Tibial nerve (tissue), 4 donors: ENCODE results near the gene COL4A1. TPM values are rescaled to one million over a fixed set of nuclear protein-coding genes. Genes with fewer than 3 reads are reported as not detected.

Experiments
- DNase-seq, 2 donors: peaks; one replicate each; pipeline ENCODE4 v3.0.0-alpha.2; 2019; ENCODE audit warnings: low spot score in 2 of 2
- H3K27ac ChIP-seq, 4 donors: fragments of 200-600 bp; sonication (generic) in 3 of 4; one replicate each; pipeline ENCODE4 v1.5.1; 2017 to 2019; ENCODE audit warnings: mild to moderate bottlenecking in 1 of 4
- H3K27me3 ChIP-seq, 2 donors: fragments of 200-600 bp; sonication (generic) in 1 of 2; one replicate each; pipeline versions ENCODE4 v1.5.1 to v1.6.0; 2017 to 2019
- H3K36me3 ChIP-seq, 3 donors: fragments of 200-600 bp; sonication (generic); one replicate each; pipeline ENCODE4 v1.5.1; 2018 to 2019
- H3K4me1 ChIP-seq, 4 donors: fragments of 200-600 bp; sonication (generic) in 3 of 4; one replicate each; pipeline ENCODE4 v1.5.1; 2017 to 2019
- H3K4me3 ChIP-seq, 4 donors: fragments of 200-600 bp; sonication (generic) in 3 of 4; one replicate each; pipeline ENCODE4 v1.5.1; 2017 to 2019; ENCODE audit warnings: mild to moderate bottlenecking in 1 of 4, moderate library complexity in 1 of 4
- H3K9me3 ChIP-seq, 4 donors: fragments of 200-600 bp; sonication (generic) in 3 of 4; one replicate each; pipeline ENCODE4 v1.5.1; 2017 to 2019
- CTCF ChIP-seq, 5 experiments: fragments of 200-600 bp in 3 of 5; fragments of 450-650 bp in 2 of 5; sonication (generic) in 3 of 5; IDR thresholded peaks; one replicate each; pipeline ENCODE4 v1.5.1; 2016 to 2019; ENCODE audit warnings: antibody characterized with exemption in 5 of 5, mild to moderate bottlenecking in 3 of 5, moderate library complexity in 2 of 5
- EP300 ChIP-seq, 2 donors: sonication (generic); formaldehyde crosslinking; IDR thresholded peaks; one replicate each; pipeline ENCODE4 v1.6.1; 2017; ENCODE audit warnings: antibody characterized with exemption in 2 of 2, mild to moderate bottlenecking in 1 of 2
- POLR2A ChIP-seq, 2 donors: fragments of 450-650 bp; IDR thresholded peaks; one replicate each; pipeline ENCODE4 v1.6.1; 2017; ENCODE audit warnings: antibody characterized with exemption in 2 of 2, mild to moderate bottlenecking in 2 of 2, moderate library complexity in 2 of 2
- WGBS, 2 donors: methylation state at CpG; one replicate each; pipeline ENCODE4 v1.1.5; 2018; 5-methylcytosine and 5-hydroxymethylcytosine counted together
- total RNA-seq, 4 donors: library from RNA; depleted of rRNA; stranded (reverse); fragments of >200 nt; gene quantifications; one replicate each; pipeline ENCODE4 v1.1.0, GENCODE V29; 2016

The COL4A1 gene
- total RNA-seq, 4 donors from 2014 or later, result 385 to 583 (median 526) TPM

DNA sequence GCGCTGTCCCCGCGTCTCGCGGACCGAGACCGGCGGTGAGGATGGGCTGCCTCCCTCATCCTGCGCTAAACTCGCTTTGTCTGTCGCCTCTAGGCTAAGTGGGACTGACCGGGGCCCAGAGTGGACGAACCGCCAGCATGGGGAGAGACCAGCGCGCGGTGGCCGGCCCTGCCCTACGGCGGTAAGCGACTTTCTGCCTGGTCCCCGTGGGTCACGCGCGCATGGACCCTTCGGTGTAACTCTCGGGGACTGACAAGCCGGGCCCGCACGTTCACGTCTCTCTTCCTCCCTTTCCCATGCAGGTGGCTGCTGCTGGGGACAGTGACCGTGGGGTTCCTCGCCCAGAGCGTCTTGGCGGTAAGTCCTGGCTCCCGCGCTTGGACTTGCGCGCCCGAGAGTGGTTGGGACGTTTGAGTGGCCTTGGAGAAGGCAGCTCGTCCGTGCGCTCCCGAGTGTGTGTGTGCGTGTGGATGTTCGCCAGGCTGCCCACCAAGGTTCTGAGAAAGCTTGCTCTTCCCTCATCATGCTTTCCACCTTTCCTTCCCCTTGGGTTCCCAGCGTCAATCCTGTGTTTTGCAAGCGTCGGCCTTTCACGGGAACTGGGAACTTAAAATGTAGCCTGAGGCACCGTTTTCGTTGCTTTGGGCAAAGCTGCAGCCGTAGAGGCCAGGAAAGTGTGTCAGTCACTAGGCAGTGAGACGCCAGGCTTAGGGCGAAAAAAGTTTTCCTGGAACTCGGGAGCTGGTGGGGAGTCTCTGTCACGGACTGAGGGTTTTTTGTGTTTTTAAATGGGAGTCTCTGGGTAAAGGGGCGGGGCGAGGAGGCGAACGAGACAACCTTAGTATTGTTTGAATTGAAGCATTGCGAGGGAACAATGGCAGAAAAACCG is 1.1 kb upstream of the COL4A1 start:
- no peak for TF ChIP-seq CTCF (IDR thresholded peaks at IDR 0.05)
- TF ChIP-seq EP300 (IDR thresholded peaks at IDR 0.05), result peak in 1 of 2 donors; percentile 51
- peak; percentile 25 to 54 for TF ChIP-seq POLR2A (IDR thresholded peaks at IDR 0.05)

GRCh38 chr13:110306340-110306959 is 507 bp downstream of the COL4A1 start:
- DNase-seq, result no peak

More for the DNA sequence above, 1.1 kb upstream of the COL4A1 start:
- H3K4me1 ChIP-seq, result peaks cover 0 to 65% (median 47%) of the 10 kb centered on the region in 4 donors
- peak in 1 of 2 donors; percentile 53 for DNase-seq
- no peaks in the 10 kb centered on the region for H3K36me3 ChIP-seq
- no peaks in the 10 kb centered on the region for H3K27me3 ChIP-seq
- peak overlapping the region; percentile 83 to 98 (median 94) for H3K27ac ChIP-seq
- H3K4me3 ChIP-seq, result peak overlapping the region; percentile 61 to 96 (median 82)
- no peaks in the 10 kb centered on the region for H3K9me3 ChIP-seq
- WGBS, 2 donors, result 0 to 1% methylated on average over 43 to 51 of the region's 64 CpGs

GRCh38 chr13:110305949-110306339 is 1.0 kb downstream of the COL4A1 start:
- H3K9me3 ChIP-seq, result no peaks in the 10 kb centered on the region
- H3K36me3 ChIP-seq, result no peaks in the 10 kb centered on the region
- no peaks in the 10 kb centered on the region for H3K27me3 ChIP-seq
- H3K4me1 ChIP-seq, result peaks cover 0 to 65% (median 33%) of the 10 kb centered on the region in 4 donors
- WGBS, 2 donors, result 1 to 2% methylated on average over 6 of the region's 6 CpGs
- DNase-seq, result no peak
- peak overlapping the region; percentile 83 to 98 (median 94) for H3K27ac ChIP-seq
- H3K4me3 ChIP-seq, result peak overlapping the region; percentile 61 to 96 (median 82)
- TF ChIP-seq POLR2A (IDR thresholded peaks at IDR 0.05), result peak in 1 of 2 donors; percentile 16
- no peak for TF ChIP-seq CTCF (IDR thresholded peaks at IDR 0.05)
- peak in 1 of 2 donors; percentile 66 for TF ChIP-seq EP300 (IDR thresholded peaks at IDR 0.05)

More at GRCh38 chr13:110306340-110306959, 507 bp downstream of the COL4A1 start:
- TF ChIP-seq POLR2A (IDR thresholded peaks at IDR 0.05), result no peak
- WGBS, 2 donors, result 0 to 2% methylated on average over 26 to 40 of the region's 53 CpGs
- no peaks in the 10 kb centered on the region for H3K36me3 ChIP-seq
- no peaks in the 10 kb centered on the region for H3K9me3 ChIP-seq
- peak overlapping the region; percentile 83 to 98 (median 94) for H3K27ac ChIP-seq
- peaks cover 0 to 65% (median 35%) of the 10 kb centered on the region in 4 donors for H3K4me1 ChIP-seq
- peak overlapping the region; percentile 61 to 96 (median 82) for H3K4me3 ChIP-seq
- H3K27me3 ChIP-seq, result no peaks in the 10 kb centered on the region

- H3K36me3 ChIP-seq, result no peaks in the 10 kb centered on the region
- peak in 1 of 2 donors; percentile 0 for TF ChIP-seq EP300 (IDR thresholded peaks at IDR 0.05)
- no peak for TF ChIP-seq CTCF (IDR thresholded peaks at IDR 0.05)
- TF ChIP-seq POLR2A (IDR thresholded peaks at IDR 0.05), result no peak
- DNase-seq, result no peak
- WGBS, 2 donors, result 23 to 32% methylated on average over 2 of the region's 2 CpGs
- no peaks in the 10 kb centered on the region for H3K27me3 ChIP-seq
- H3K4me1 ChIP-seq, result peaks cover 0 to 65% (median 32%) of the 10 kb centered on the region in 4 donors
- peak overlapping the region; percentile 61 to 96 (median 82) for H3K4me3 ChIP-seq
- peak overlapping the region; percentile 83 to 98 (median 94) for H3K27ac ChIP-seq
- no peaks in the 10 kb centered on the region for H3K9me3 ChIP-seq
Measured at GRCh38 chr13:110305544-110305943, 1.4 kb downstream of the COL4A1 start.

- peaks cover 0 to 65% (median 31%) of the 10 kb centered on the region in 4 donors for H3K4me1 ChIP-seq
- 22 to 23% methylated on average over 4 of the region's 4 CpGs for WGBS, 2 donors
Measured at GRCh38 chr13:110305001-110305400, 2.0 kb downstream of the COL4A1 start.

More at GRCh38 chr13:110305001-110305400, 2.0 kb downstream of the COL4A1 start:
- Histone ChIP-seq H3K4me3 (peak overlapping the region; percentile 61 to 96 (median 82)), H3K36me3 (no peaks in the 10 kb centered on the region), H3K27me3 (no peaks in the 10 kb centered on the region), H3K9me3 (no peaks in the 10 kb centered on the region), H3K27ac (peak overlapping the region; percentile 83 to 98 (median 94))
- TF ChIP-seq EP300 (IDR thresholded peaks at IDR 0.05) (no peak), POLR2A (IDR thresholded peaks at IDR 0.05) (no peak), CTCF (IDR thresholded peaks at IDR 0.05) (no peak)
- no peak for DNase-seq
